GM19023 (cell line): Measurements from ENCODE around the gene MPPED1.

Experiments used
- ATAC-seq: cut with Tn5 transposase; IDR thresholded peaks from one replicate; pipeline ENCODE4 v1.9.1; 2021; ENCODE audit warnings: mild to moderate bottlenecking, moderate library complexity; ENCODE audit not compliant: unreplicated experiment

MPPED1 gene

DNA sequence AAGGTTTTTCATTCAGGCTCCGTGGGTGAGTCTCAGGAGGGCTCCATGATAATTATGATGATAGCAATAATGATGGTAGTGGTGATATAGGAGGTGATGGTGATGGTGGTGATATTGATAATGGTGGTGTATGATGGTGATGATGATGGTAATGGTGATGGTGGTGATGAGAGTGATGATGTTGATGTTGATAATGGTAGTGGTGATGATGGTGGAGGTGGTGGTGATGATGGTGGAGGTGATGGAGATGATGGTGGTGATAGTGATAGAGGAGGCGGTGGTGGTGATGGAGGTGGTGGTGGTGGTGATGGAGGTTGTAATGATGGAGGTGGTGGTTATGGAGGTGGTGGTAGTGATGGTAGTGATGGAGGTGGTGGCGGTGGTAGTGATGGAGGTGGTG lies 79.4 kb downstream of the MPPED1 start:
- ATAC-seq = no peak

DNA sequence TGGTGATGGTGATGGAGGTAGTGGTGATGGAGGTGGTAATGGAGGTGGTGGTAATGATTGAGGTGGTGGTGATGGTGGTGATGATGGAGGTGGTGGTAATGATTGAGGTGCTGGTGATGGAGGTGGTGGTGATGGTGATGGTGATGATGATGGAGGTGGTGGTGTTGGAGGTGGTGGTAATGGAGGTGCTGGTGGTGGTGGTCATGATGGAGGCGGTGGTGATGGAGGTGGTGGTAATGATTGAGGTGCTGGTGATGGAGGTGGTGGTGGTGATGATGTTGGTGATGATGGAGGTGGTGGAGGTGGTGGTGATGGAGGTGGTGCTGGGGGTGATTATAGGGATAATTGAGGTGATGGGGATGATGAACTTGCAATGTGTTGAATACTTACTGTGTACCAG lies 79.9 kb downstream of the MPPED1 start:
- no peak for ATAC-seq

DNA sequence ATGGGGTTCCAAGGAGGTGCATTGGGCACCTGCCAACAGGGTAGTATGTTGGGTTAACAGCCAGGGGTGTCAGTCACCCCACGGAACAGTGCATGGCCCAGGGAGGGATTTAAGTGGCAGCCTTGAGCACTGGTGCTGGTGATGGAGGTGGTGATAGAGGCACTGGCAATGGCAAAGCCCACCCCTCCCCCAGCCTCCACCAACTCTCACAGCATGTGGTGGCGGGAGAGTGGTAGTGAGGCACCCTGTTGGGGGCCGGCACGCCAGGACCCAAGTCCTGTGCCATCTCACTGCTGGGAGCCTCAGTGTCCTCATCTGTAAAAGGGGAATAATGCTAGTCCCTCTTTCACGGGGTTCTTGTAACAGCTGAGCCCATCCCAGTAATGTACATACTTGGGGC lies 81.5 kb downstream of the MPPED1 start:
- no peak for ATAC-seq

GRCh38 chr22:43497956-43498855 lies 86.4 kb downstream of the MPPED1 start:
- no peak for ATAC-seq

DNA sequence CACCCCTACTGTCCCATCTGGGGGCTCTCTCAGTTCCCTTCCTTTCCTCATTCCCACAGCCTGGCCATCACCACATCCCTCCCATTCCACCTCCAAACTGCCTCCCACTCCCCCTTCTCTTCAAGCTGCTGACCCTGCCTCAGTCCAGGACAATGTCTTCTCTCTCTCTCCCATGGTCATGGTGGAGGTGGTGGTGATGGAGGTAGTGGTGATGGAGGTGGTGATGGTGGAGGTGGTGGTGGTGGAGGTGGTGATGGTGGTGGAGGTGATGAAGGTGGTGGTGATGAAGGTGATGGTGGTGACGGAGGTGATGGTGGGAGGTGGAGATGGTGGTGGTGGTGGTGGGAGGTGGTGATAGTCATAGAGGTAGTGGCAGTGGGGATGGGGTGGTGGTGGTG lies 87.0 kb downstream of the MPPED1 start:
- ATAC-seq = no peak

- ATAC-seq = no peak
Measured at GRCh38 chr22:43500792-43501785, 89.3 kb downstream of the MPPED1 start.

DNA sequence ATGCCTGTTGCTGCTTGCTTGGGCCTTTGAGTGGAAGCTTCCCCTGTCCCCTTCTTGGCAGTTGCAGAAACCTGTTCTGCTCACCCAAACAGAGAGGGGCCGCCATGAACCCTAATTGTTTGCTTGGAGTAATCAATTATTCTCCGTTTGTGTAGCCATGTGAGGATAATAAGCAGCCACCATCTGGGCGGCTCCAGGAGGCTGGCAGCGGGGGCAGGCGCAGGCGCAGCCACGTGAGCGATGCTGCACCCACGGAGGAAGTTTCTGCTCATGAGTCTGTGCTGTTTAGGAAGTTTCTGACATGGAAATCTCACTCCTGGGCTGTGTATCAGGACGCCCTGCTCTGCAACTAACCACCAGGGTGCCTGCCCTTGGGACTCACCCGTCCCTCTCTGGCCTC lies 90.1 kb downstream of the MPPED1 start:
- ATAC-seq = no peak

DNA sequence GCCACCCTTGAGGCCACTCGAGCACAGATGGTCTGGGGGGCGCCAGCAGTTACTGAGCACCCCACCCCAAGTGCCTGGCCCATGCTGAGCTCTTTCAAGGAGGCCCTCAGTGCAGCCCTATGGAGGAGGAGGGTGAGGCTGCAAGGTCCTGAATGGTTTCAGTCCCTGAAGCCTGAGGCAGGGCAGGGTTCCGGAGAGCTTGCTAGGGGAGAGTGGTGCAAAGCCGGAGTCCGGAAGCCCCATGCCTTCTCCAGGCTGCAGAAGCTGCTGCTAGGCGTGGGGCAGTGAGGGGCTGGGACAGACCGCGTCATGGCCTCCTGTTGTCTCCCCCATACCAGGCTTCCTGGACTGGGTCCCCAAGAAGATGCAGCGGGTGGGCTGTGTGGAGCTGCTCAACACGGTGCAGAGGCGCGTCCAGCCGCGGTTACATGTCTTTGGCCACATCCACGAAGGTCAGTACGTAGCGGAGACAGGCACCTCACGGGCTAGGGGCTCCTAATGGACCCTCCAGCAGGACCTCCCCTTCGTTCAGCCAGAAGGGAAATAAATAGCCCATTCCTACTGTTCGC lies 90.6 kb downstream of the MPPED1 start:
- no peak for ATAC-seq

DNA sequence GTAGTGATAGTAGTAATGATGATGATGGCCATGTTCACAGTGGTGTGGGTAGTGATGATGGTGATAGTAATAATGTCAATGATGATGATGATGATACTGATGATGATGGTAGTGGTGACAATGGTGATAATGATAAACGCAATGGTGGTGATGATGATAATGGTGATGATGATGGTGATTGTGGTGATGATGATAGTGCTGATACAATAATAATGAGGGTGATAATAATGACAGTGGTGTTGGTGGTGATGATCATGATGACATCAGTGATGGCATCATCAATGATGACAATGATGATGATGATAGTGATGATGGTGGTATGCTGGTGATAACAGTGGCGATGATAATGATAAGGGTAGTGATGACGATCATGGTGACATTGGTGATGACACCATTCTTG lies 92.3 kb downstream of the MPPED1 start:
- no peak for ATAC-seq

DNA sequence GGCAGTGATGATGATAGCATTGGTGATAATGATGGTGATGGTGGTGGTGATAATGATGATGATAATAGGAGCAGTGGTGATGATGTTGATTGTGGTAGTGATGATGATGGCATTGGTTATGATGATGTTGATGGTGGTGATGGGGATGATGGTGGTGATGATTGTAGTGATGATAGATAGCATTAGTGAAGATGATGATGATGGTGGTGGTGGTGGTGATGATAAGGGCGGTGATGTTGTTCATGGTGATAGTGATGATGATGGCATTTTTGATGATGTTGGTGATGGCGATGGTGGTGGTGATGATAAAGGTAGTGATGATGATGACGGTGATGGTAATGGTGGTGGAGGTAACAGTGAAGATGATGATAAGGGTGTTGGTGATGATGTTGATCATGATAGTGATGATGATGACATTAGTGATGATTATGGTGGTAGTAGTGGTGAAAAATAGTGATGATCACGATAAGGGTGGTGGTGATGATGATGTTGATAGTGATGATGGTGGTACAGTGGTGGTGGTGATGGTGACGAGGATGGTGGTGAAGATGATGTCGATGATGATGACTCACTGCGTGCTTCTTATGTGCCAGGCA lies 93.0 kb downstream of the MPPED1 start:
- ATAC-seq = no peak

- no peak for ATAC-seq
Measured at GRCh38 chr22:43505423-43505822, 93.6 kb downstream of the MPPED1 start.

- ATAC-seq = no peak
Measured at GRCh38 chr22:43505896-43506295, 94.1 kb downstream of the MPPED1 start.

GRCh38 chr22:43506487-43506886 lies 94.7 kb downstream of the MPPED1 start:
- no peak for ATAC-seq

- ATAC-seq = no peak
Measured at GRCh38 chr22:43507235-43507634, 95.4 kb downstream of the MPPED1 start.

DNA sequence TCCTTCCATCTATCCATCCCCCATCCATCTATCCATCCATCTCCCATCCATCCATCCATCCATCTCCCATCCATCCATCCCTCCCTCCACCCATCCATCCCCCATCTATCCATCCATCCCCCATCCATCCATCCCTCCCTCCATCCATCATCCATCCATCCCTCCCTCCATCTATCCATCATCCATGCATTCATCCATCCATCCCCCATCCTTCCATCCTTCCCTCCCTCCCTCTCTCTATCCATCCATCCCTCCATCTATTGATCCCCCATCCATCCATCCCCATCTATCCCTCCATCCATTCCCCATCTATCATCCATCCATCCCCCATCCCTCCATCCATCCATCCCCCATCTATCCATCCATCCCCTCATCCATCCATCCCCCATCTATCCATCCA lies 96.7 kb downstream of the MPPED1 start:
- no peak for ATAC-seq

GRCh38 chr22:43509337-43509736 lies 97.5 kb downstream of the MPPED1 start:
- ATAC-seq = no peak

- no peak for ATAC-seq
Measured at GRCh38 chr22:43510281-43511070, 98.7 kb downstream of the MPPED1 start.

GRCh38 chr22:43511276-43511910 lies 99.6 kb downstream of the MPPED1 start:
- ATAC-seq = no peak

DNA sequence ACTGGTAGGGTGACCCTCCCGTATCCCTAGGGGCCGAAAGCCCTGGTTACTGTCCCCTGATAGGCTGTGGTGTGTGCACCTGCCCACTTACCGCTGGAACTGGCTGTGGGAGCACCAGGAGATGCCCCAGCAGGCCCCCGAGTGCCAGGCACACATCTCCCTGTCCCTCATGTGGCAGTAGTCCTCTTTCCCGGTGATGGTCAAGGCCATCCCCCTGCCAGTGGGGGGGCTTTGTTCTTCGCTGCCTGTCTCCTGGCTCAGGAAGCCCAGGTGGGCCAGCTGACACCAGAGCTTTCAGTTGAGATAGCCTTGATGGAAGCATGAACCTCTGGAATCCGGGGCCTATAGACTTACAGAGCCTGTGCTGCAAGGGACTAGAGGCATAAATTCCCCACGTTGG lies 100.5 kb downstream of the MPPED1 start:
- no peak for ATAC-seq
